Measurements from ENCODE around the gene LYSMD3. TPM values are rescaled to one million over a fixed set of nuclear protein-coding genes. Genes with fewer than 3 reads are reported as not detected.

Gene LYSMD3
- total and polyA plus RNA-seq, 9 of the 15 experiments (the other 6 are each of a cell fraction or from before 2014, with no cell fraction given): 9.5 to 42.3 (median 20.7) TPM

DNA sequence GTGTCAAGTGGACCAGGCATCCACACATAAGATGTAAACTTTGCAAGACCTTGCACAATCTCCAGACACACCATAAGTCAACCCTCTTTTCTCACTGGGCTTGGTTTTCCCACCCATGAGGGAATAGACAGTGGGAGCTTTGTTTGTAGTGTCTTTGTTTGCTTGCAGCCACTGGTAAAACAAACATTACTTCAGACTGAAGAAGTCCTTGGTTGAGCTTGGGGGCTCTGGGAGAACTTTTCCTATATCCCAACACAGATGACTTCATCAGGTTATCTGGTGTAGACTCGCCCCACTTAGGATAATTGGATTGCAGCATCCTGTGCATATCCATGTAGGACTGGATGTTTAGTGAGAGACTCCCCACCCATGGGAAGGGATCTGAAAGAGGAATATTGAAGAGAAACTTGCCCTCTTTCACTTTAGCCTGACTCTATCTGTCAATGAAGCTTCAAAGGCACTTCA is 17.7 kb upstream of the LYSMD3 start:
- in situ Hi-C loops (cut with MboI) (no loop called here), intact Hi-C loops (cut with micrococcal nuclease) (no loop called here)
- no peaks in the 10 kb centered on the region for H4K20me1 ChIP-seq (replicated peaks; ENCODE audit: control insufficient read depth, insufficient read depth, low read length)
- no peaks in the 10 kb centered on the region for H3K79me2 ChIP-seq (ENCODE audit: control insufficient read depth, insufficient read depth, low read length)
- DNase-seq (ENCODE audit: extremely low read depth in 1 of 4, low spot score in 3 of 4) (no peak), FAIRE-seq (no peak), ATAC-seq (peak; percentile 35)
- 57% methylated on average over 1 of the region's 1 CpG for WGBS (ENCODE audit: insufficient coverage, low coverage, missing lambda C conversion rate)
- no peak overlapping the region for H3K4me3 ChIP-seq
- no TSS peak for BruUV-seq (replicated peaks)
- no peaks in the 10 kb centered on the region for H3K9me3 ChIP-seq (replicated peaks; ENCODE audit: control insufficient read depth, insufficient read depth, low read depth, low read length)
- H3K9me1 ChIP-seq (ENCODE audit: control insufficient read depth, insufficient read depth, low read length): no peaks in the 10 kb centered on the region
- H3K4me2 ChIP-seq (ENCODE audit: insufficient read depth, low read length): no peak overlapping the region
- no peaks in the 10 kb centered on the region for H3K27me3 ChIP-seq (ENCODE audit: control insufficient read depth in 2 of 2, insufficient read depth in 2 of 2, low read length in 2 of 2)
- peaks cover 3 to 11% of the 10 kb centered on the region in 2 experiments; a peak in 4 of 5 replicates for H3K4me1 ChIP-seq (replicated peaks in 1 of 2; ENCODE audit: control insufficient read depth in 2 of 2, insufficient read depth in 2 of 2, low read length in 2 of 2)
- no peaks in the 10 kb centered on the region for H3K36me3 ChIP-seq (ENCODE audit: control insufficient read depth, insufficient read depth, low read length)
- H2AFZ ChIP-seq (ENCODE audit: low read depth, low read length): peak overlapping the region; percentile 70
- ChIA-PET POLR2A (interaction anchor here (0.7 to 1.4 kb wide), 3 partner anchors 9 to 834 kb away, joined by 3 to 6 read pairs (median 4); no protein-coding TSS in a partner anchor), CTCF (ENCODE audit: low intra/inter-chr PET ratio) (no interaction called here)
- H3K27ac ChIP-seq (ENCODE audit: extremely low read depth, low read depth, low read length): no peak overlapping the region
- H3K9ac ChIP-seq (ENCODE audit: insufficient read depth in 1 of 2, low read depth in 2 of 2, low read length in 2 of 2): no peak overlapping the region
- TF ChIP-seq, protein P1, sequence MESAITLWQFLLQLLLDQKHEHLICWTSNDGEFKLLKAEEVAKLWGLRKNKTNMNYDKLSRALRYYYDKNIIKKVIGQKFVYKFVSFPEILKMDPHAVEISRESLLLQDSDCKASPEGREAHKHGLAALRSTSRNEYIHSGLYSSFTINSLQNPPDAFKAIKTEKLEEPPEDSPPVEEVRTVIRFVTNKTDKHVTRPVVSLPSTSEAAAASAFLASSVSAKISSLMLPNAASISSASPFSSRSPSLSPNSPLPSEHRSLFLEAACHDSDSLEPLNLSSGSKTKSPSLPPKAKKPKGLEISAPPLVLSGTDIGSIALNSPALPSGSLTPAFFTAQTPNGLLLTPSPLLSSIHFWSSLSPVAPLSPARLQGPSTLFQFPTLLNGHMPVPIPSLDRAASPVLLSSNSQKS (CRISPR knock-in tag; IDR thresholded peaks at IDR 0.05): no peak
- TF ChIP-seq, protein P2, sequence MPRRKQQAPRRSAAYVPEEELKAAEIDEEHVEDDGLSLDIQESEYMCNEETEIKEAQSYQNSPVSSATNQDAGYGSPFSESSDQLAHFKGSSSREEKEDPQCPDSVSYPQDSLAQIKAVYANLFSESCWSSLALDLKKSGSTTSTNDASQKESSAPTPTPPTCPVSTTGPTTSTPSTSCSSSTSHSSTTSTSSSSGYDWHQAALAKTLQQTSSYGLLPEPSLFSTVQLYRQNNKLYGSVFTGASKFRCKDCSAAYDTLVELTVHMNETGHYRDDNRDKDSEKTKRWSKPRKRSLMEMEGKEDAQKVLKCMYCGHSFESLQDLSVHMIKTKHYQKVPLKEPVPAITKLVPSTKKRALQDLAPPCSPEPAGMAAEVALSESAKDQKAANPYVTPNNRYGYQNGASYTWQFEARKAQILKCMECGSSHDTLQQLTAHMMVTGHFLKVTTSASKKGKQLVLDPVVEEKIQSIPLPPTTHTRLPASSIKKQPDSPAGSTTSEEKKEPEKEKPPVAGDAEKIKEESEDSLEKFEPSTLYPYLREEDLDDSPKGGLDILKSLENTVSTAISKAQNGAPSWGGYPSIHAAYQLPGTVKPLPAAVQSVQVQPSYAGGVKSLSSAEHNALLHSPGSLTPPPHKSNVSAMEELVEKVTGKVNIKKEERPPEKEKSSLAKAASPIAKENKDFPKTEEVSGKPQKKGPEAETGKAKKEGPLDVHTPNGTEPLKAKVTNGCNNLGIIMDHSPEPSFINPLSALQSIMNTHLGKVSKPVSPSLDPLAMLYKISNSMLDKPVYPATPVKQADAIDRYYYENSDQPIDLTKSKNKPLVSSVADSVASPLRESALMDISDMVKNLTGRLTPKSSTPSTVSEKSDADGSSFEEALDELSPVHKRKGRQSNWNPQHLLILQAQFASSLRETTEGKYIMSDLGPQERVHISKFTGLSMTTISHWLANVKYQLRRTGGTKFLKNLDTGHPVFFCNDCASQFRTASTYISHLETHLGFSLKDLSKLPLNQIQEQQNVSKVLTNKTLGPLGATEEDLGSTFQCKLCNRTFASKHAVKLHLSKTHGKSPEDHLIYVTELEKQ (CRISPR knock-in tag; IDR thresholded peaks at IDR 0.05): no peak
- TF ChIP-seq EZH2 (IDR thresholded peaks at IDR 0.05; ENCODE audit: borderline replicate concordance, low read depth, low read length) (no peak), YY1 (IDR thresholded peaks at IDR 0.05; ENCODE audit: borderline replicate concordance in 1 of 3, control insufficient read depth in 1 of 3, extremely low read depth in 1 of 3, insufficient read depth in 3 of 3, insufficient read length in 1 of 3, insufficient replicate concordance in 2 of 3, low read depth in 1 of 3, low read length in 2 of 3) (no peak), RFX7 (CRISPR knock-in tag; IDR thresholded peaks at IDR 0.05) (no peak), HNRNPH1 (optimal IDR thresholded peaks at IDR 0.05; ENCODE audit: low read depth, low read length) (no peak), KLF6 (CRISPR knock-in tag; IDR thresholded peaks at IDR 0.05; ENCODE audit: borderline replicate concordance) (no peak)
- TF ChIP-seq, protein P3, sequence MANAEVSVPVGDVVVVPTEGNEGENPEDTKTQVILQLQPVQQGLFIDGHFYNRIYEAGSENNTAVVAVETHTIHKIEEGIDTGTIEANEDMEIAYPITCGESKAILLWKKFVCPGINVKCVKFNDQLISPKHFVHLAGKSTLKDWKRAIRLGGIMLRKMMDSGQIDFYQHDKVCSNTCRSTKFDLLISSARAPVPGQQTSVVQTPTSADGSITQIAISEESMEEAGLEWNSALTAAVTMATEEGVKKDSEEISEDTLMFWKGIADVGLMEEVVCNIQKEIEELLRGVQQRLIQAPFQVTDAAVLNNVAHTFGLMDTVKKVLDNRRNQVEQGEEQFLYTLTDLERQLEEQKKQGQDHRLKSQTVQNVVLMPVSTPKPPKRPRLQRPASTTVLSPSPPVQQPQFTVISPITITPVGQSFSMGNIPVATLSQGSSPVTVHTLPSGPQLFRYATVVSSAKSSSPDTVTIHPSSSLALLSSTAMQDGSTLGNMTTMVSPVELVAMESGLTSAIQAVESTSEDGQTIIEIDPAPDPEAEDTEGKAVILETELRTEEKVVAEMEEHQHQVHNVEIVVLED (CRISPR knock-in tag; IDR thresholded peaks at IDR 0.05): no peak
- TF ChIP-seq, protein P4, sequence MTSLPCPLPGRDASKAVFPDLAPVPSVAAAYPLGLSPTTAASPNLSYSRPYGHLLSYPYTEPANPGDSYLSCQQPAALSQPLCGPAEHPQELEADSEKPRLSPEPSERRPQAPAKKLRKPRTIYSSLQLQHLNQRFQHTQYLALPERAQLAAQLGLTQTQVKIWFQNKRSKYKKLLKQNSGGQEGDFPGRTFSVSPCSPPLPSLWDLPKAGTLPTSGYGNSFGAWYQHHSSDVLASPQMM (CRISPR knock-in tag; IDR thresholded peaks at IDR 0.05): no peak
- TF ChIP-seq, protein P5, sequence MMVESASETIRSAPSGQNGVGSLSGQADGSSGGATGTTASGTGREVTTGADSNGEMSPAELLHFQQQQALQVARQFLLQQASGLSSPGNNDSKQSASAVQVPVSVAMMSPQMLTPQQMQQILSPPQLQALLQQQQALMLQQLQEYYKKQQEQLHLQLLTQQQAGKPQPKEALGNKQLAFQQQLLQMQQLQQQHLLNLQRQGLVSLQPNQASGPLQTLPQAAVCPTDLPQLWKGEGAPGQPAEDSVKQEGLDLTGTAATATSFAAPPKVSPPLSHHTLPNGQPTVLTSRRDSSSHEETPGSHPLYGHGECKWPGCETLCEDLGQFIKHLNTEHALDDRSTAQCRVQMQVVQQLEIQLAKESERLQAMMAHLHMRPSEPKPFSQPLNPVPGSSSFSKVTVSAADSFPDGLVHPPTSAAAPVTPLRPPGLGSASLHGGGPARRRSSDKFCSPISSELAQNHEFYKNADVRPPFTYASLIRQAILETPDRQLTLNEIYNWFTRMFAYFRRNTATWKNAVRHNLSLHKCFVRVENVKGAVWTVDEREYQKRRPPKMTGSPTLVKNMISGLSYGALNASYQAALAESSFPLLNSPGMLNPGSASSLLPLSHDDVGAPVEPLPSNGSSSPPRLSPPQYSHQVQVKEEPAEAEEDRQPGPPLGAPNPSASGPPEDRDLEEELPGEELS (CRISPR knock-in tag; IDR thresholded peaks at IDR 0.05; ENCODE audit: borderline replicate concordance): no peak

Data from K562 (cell line).